Choroid plexus epithelial cell (primary cell): ENCODE data around the gene IGFBP6.

Experiments
- DNase-seq: peaks from one replicate; pipeline ENCODE4 v3.0.0-alpha.2; 2010; ENCODE audit warnings: low read depth
- H3K4me3 ChIP-seq: 2 replicates; pipeline ENCODE4 v1.5.1; 2011; ENCODE audit warnings: low read depth, mild to moderate bottlenecking, control low read depth, low read length, moderate library complexity
- TF ChIP-seq, protein P1 (sequence below): conservative IDR thresholded peaks from 2 replicates; pipeline ENCODE4 v1.5.1; 2011; ENCODE audit warnings: low read depth, mild to moderate bottlenecking, control low read depth, inconsistent platforms, low read length, moderate library complexity

Gene IGFBP6

DNA sequence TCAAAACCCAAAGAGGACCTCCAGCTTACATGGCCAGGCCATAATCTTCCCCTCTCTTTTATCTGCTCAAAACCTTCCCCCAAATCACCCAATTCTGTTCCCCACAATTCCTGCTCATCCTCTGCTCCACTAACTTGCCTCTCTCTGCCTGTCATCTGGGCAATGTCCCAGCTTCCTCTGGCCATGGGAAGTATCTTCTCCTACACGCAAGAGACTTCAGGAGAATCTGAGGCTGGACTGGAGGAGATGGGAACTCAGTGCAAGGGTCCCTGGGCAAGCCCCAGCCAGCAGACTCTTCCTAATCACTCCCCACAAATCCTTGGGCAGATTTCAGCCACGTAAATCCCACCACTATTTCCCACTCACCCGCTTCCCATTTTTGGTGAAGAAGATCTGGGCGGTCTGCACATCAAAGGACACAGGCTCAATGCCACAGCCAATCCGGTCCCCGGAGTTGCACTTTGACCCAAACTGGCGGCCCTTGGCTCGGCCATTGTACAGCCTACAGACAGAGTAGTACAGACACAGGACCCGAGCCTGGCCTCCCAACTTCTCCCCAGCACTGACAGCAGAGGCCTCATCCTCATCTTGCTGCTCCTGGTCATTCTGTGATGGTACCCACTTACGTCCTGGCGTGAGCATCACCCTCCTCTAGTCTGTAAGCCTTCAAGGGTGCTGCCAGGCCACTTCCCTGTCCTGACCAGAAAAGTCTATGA, 23.0 kb upstream of the IGFBP6 start:
- TF ChIP-seq, protein P1, sequence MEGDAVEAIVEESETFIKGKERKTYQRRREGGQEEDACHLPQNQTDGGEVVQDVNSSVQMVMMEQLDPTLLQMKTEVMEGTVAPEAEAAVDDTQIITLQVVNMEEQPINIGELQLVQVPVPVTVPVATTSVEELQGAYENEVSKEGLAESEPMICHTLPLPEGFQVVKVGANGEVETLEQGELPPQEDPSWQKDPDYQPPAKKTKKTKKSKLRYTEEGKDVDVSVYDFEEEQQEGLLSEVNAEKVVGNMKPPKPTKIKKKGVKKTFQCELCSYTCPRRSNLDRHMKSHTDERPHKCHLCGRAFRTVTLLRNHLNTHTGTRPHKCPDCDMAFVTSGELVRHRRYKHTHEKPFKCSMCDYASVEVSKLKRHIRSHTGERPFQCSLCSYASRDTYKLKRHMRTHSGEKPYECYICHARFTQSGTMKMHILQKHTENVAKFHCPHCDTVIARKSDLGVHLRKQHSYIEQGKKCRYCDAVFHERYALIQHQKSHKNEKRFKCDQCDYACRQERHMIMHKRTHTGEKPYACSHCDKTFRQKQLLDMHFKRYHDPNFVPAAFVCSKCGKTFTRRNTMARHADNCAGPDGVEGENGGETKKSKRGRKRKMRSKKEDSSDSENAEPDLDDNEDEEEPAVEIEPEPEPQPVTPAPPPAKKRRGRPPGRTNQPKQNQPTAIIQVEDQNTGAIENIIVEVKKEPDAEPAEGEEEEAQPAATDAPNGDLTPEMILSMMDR, result no peak
- no peak for DNase-seq
- no peak overlapping the region for H3K4me3 ChIP-seq

DNA sequence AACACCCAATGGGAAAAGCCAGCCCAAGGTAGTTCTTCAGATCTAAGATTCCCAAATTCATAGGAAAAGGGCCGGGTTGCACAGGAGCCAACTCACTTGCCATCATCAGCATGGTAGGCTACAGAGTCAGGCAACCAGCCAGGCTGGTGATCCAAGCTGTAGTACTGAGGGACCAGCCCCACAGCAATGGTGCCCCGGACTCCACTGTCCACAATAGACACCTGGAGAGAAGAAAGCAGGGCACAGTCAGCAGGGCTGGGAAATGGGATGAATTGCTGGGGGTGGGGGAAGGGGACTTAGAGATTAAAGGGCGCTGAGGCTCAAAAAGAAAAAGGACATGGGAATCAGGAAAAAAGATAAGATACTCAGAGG, 22.5 kb upstream of the IGFBP6 start:
- TF ChIP-seq, protein P1, result no peak
- no peak overlapping the region for H3K4me3 ChIP-seq
- no peak for DNase-seq

DNA sequence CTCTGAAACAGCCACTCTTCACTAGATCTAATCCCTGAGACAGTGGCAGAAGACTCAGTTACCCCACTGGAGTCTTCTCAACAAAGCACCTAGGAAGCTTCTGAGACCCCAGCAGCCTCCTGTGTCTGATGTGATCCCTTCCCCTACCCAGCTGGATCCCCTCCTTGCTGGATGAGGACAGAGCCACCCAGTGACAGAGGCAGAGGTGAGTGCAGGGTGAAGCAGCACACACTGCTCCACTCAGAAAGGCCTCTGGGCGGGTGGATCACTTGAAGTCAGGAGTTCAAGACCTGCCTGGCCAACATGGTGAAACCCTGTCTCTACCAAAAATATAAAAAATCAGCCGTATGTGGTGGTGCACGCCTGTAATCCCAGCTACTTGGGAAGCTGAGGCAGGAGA, 21.0 kb upstream of the IGFBP6 start:
- no peak overlapping the region for H3K4me3 ChIP-seq
- no peak for DNase-seq
- TF ChIP-seq, protein P1, result no peak

DNA sequence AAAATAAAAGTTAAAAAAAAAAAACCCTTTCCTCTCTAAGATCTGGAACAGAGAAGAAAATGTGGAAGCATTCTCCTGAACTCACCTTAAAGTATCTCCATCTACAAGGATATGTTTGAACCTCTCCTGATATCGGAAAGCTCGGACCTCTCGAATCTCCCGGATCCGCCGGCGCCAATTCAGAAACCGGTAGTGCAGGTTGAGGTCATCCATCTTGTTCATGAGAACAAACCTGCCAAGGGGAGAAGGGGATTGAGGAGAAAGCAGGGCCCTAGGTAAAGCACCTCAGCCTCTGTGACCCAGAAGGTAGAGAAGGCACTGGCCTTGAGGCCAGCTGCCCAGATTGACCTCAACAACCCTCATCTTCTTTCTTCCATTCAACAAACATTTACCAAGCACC, 20.4 kb upstream of the IGFBP6 start:
- no peak for DNase-seq
- H3K4me3 ChIP-seq, result no peak overlapping the region
- TF ChIP-seq, protein P1, result no peak

DNA sequence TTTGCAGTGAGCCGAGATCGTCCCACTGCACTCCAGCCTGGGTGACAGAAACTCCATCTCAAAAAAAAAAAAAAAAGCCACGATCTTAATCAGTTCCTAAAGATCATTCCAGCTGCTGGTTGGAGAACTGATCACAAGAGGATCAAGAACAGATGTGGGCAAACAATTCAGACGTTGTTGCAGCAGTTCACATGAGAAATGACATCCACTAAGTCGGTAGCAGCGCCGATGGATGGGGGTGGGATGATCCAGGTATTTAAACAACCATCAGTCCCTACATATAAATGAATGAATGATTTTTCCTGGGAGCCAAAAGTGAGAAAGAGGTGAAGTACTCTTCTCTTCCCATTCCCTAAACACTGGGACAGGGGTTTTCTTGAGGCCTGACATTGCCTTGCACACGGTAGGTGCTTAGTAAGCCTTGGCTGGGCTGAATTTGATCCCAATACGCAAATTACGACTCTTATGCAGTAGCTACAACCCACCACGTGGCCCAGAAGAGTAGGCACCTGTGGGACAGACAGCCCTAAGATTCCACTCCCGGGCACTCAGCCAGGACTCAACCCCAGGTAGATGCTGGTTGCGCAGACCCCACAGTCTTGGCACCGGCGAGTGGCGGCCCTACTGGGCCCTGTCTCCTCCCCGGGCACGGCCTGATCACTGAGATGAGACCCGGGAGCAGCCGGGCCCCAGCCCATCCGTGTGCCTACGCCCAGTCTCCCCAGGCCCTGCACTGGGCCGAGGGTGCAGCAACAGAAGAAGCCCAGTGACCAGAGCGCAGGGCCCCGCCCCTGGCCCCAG, 18.8 kb upstream of the IGFBP6 start:
- peak overlapping the region; percentile 78 for H3K4me3 ChIP-seq
- TF ChIP-seq, protein P1, result no peak
- DNase-seq, result peak; percentile 47

DNA sequence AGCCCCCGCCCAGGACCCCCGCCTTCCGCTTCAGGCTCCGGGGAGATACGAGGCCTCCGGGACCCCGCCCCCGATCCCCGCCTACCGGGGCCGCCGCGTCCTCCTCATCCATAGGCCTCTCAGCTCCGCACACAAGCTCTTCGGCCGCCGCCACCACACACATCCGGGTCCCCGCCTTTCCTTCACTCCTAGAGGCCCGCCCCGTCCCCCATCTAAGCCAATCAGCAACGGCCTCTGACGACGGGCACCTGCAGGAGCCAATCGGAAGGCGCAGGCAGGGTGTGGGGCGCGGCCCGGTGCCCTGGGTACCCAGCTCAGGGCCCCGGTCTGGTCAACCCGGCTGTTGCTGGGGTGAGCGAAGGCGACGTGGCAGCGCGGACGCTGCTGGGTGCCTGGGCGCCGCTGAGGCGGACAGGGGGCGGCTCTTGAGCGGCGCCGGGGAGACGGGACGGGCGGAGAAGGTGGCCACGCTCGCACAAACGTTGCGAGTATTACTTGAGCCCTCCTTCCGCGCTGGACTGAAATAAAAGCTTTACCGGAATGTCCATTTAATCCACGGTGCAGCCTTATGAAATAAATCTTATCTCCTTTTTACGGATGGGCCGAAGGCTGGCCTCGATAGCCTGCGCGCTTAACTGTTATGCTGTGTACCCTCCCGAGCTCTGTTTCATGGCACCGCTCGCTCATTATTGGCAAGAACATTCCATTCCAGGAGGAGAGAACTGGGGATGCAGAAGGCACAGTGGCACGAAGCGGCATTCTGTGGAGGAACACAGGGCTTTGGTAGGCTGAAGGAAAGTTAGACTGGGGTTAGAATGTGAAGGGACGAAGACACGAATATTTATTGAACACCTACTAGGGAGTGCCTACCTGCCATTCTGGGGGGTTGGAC, 18.0 kb upstream of the IGFBP6 start, which contains the start of gene SPRYD3:
Gene SPRYD3, minus strand, starts transcription at position 165 of the 892 bp plus-strand sequence. Its CDS starts 57 bp downstream, at position 108.
- peak; percentile 97 for DNase-seq
- TF ChIP-seq, protein P1, result no peak
- H3K4me3 ChIP-seq, result peak within 1 kb of the TSS; percentile 78
